ENCODE results near the gene SLC22A16.
"Not testable (repeated sequence)": the region's sequence is repeated elsewhere in the genome, so short reads cannot be mapped to it uniquely, and the experiment has no call there.

SLC22A16 gene

GRCh38 chr6:110476046-110476849, at the start of gene SLC22A16:
TSS of gene SLC22A16 (minus strand) at chr6:110476613. CDS start at chr6:110476574, 39 bp downstream.
- no peak for DNase-seq (ENCODE audit: low read depth in 3 of 3)

GRCh38 chr6:110525001-110525400, 48.6 kb upstream of the SLC22A16 start:
- DNase-seq (ENCODE audit: low read depth in 3 of 3), result no peak

DNA sequence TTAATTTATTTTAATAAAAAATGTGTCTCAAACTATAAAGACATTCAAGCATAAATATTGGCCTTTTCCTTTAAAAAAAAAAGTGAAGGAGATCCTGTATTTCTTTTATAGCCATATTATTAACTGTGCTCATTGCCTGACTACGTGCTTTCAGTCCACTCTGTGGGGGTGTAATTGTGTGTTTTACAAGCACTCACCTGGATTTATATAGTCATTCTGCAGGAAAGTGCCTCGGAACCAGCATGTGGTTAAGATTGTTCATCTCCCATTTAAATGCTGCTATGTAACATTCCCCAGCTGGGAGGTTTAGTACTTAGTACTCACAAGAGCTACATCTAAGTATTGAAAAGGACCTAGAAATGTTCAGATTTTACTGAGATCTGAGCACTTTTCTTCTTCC, 47.9 kb upstream of the SLC22A16 start:
- DNase-seq (ENCODE audit: low read depth in 3 of 3), result no peak

GRCh38 chr6:110523451-110524021, 47.1 kb upstream of the SLC22A16 start:
- DNase-seq (ENCODE audit: low read depth in 3 of 3), result no peak

- no peak for DNase-seq (ENCODE audit: low read depth in 3 of 3)
These were observed 46.0 kb upstream of the SLC22A16 start for GRCh38 chr6:110522427-110522826.

GRCh38 chr6:110520992-110521543, 44.7 kb upstream of the SLC22A16 start:
- no peak for DNase-seq (ENCODE audit: low read depth in 3 of 3)

- DNase-seq (ENCODE audit: low read depth in 3 of 3), result no peak
These were observed 44.0 kb upstream of the SLC22A16 start for GRCh38 chr6:110520209-110520965.

- DNase-seq (ENCODE audit: low read depth in 3 of 3), result no peak
These were observed 41.3 kb upstream of the SLC22A16 start for GRCh38 chr6:110517601-110518281.

GRCh38 chr6:110517034-110517433, 40.6 kb upstream of the SLC22A16 start:
- DNase-seq (ENCODE audit: low read depth in 3 of 3), result no peak

DNA sequence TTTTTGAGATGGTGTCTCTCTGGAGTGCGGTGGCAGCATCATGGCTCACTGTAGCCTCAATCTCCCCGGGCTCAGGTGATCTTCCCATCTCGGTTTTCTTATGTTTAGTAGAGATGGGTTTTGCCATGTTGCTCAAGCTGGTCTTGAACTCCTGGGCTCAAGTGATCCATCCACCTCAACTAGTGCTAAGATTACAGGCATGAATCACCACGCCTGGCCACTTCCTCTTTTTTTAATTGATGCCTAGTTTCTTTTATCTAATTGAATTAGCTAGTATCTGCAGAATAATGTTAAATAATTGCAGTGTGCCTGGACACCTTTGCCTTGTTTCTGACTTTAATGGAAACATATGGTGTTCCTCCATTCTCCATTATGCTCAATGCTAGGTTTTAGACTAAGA, 38.4 kb upstream of the SLC22A16 start:
- DNase-seq (ENCODE audit: low read depth in 3 of 3), result no peak

- DNase-seq (ENCODE audit: low read depth in 3 of 3), result no peak
These were observed 36.6 kb upstream of the SLC22A16 start for GRCh38 chr6:110512991-110513390.

DNA sequence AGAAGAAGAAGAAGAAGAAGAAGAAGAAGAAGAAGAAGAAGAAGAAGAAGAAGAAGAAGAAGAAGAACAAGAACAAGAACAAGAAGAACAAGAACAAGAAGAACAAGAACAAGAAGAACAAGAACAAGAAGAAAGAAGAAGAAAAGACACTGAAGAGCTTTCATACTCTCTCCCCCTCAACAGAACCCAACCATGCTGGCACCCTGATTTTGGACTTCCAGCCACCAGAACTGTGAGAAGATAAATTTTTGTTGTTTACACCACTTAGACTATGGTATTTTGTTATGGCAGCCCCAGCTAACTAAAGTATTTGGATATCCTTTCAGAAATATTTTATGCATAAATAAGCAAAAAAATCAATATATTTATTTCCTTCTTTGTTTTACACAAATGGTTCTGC, 36.1 kb upstream of the SLC22A16 start:
- not testable (repeated sequence) for DNase-seq (ENCODE audit: low read depth in 3 of 3)

DNA sequence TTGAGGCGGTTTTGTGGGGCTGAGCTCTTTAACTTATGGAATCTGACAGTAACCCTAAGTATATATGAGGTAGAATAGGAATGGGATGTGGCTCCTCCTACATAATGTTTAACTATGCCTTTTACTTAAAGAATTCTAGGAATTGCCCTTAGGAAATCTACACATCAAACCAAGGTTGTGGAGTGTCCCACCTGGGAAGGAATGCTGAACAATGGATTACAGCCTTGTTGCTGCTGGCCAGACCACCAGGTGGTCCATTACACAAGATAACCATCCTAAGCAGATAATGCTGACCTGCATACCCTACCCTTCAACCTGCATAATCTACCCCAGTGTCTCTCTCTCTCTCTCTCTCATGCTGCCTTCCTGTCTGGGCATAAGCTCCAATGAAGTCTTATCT, 35.0 kb upstream of the SLC22A16 start:
- DNase-seq (ENCODE audit: low read depth in 3 of 3), result no peak

DNA sequence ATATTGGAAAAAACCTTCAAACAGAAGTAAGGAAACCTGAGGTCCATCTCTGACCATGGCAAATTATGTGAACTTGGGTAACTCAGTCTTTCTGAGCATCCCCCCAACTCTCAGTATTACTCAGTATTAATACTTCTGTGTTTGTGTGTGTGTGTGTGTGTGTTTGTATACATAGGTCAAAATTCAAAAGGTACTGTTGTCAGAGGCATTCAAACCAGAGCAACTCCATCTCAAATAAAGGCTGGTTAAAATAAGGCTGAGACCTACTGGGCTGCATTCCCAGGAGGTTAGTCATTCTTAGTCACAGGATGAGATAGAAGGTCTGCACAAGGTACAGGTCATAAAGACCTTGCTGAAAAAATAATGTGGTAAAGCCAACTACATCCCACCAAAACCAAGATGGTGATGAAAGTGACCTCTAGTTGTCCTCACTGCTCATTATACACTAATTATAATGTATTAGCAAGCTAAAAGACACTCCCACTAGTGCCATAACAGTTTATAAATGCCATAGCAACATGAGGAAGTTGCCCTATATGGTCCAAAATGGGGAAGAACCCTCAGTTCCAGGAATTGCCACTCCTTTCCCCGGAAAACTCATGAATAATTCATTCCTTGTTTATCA, 33.3 kb upstream of the SLC22A16 start:
- no peak for DNase-seq (ENCODE audit: low read depth in 3 of 3)

- DNase-seq (ENCODE audit: low read depth in 3 of 3), result not testable (repeated sequence)
These were observed 28.5 kb upstream of the SLC22A16 start for GRCh38 chr6:110504891-110505290.

- DNase-seq (ENCODE audit: low read depth in 3 of 3), result no peak
These were observed 19.5 kb upstream of the SLC22A16 start for GRCh38 chr6:110495949-110496348.

GRCh38 chr6:110493253-110493800, 16.9 kb upstream of the SLC22A16 start:
- DNase-seq (ENCODE audit: low read depth in 3 of 3), result no peak

DNA sequence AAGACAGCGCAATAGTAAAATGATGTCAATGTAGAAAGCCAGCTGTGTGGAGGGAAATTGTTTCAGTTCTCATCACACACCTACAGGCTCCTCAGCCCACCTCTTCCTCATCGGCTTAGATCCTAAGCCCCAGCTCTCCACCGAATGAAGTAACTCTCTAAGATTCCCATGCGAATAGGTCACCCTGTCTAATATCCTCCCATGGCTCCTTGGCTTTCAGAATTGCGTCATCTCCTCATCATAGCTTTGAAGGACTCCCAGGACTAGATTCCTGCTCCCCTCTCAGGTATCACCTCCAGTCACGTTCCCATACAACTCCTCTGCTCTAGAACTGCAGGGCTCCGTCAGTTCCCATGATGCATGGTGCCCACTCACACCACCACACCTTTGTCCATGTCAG, 16.2 kb upstream of the SLC22A16 start:
- no peak for DNase-seq (ENCODE audit: low read depth in 3 of 3)

DNA sequence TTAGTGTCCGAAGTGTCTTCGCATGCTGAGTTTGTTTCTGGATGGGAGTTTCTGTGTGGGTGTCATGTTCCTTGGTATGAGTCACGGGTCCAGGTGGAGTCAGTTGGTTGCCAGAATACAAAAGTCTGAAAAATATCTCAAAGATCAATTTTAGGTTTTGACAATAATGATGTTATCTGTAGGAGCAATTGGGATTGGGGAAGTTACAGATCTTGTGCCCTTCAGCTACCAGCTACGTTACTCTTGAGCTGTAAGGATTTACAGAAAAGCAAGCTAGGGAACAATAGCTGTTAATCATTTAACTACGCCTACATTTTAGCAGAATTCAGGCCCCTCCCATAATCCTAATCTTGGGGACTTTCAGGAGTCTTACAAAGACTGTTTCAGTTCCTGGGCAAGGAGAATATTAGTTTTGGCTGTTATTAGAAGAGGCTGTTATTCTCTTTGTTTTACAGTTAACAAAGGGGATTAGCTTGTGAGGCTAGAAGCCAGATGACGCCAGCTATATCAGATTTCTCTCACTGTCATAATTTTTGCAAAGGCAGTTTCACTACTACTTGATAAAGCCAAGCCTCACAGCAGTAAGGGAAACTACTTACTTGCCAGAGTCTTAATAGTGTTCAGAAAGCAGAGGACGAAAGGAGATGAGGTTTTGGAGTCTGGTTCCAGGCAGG, 15.4 kb upstream of the SLC22A16 start:
- DNase-seq (ENCODE audit: low read depth in 3 of 3), result no peak

DNA sequence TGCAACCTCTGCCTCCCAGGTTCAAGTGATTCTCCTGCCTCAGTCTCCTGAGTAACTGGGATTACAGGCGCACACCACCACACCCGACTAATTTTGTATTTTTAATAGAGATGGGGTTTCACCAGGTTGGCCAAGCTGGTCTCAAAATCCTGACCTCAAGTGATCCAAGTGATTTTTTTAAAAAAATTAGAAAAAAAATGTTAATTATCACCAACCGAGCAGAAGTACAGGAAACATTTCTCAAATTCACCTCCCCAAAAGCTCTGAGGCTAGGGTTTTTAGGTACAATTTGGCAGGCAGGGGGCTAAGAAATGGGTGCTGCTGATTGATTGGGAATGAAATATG, 14.9 kb upstream of the SLC22A16 start:
- DNase-seq (ENCODE audit: low read depth in 3 of 3), result no peak

- no peak for DNase-seq (ENCODE audit: low read depth in 3 of 3)
These were observed 13.7 kb upstream of the SLC22A16 start for GRCh38 chr6:110490110-110490509.

Data from stimulated activated CD4-positive, alpha-beta T cell treated with anti-CD3 and anti-CD28 coated beads, TNF-alpha, amount 100 ng/mL, for 24 hours (primary cell).